ENCODE data around the gene RECQL5. TPM values are rescaled to one million over a fixed set of nuclear protein-coding genes. Genes with fewer than 3 reads are reported as not detected.

The RECQL5 gene
- total RNA-seq, 1 experiment from 2014 or later, result 71.3 TPM

DNA sequence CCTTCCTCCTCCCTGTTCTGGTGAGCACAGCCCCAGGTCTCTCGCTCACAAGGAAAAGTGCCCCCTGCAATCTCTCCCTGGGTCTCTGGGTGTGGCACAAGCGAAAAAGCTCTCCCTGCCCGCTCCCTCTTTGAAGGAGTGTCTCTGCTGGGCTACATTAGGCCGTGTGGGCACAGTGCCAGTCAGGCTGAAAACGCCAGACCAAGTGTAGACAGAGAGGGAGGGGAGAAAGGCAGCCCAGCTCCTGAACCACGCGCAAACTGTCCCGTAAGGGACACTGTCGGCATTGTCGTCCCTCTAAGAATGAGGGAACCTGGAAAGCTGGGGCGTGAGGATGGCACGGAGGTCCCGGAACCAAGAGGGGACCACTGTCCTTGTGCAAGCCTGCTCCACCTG lies 29.8 kb downstream of the RECQL5 start:
- no peaks in the 10 kb centered on the region for H3K27me3 Mint-ChIP-seq (ENCODE audit: unreplicated experiment)
- intact Hi-C loops (cut with micrococcal nuclease; ENCODE audit: unreplicated experiment), result no loop called here
- BruUV-seq (replicated peaks), result no TSS peak
- H3K9me3 Mint-ChIP-seq (ENCODE audit: low read depth, unreplicated experiment), result no peaks in the 10 kb centered on the region
- no peak for DNase-seq
- CTCF ChIA-PET, result interaction anchor here (0.9 to 1.3 kb wide), 2 partner anchors 9 to 15 kb away, joined by 3 to 5 read pairs; a partner anchor contains a TSS
- TF ChIP-seq, protein P1, sequence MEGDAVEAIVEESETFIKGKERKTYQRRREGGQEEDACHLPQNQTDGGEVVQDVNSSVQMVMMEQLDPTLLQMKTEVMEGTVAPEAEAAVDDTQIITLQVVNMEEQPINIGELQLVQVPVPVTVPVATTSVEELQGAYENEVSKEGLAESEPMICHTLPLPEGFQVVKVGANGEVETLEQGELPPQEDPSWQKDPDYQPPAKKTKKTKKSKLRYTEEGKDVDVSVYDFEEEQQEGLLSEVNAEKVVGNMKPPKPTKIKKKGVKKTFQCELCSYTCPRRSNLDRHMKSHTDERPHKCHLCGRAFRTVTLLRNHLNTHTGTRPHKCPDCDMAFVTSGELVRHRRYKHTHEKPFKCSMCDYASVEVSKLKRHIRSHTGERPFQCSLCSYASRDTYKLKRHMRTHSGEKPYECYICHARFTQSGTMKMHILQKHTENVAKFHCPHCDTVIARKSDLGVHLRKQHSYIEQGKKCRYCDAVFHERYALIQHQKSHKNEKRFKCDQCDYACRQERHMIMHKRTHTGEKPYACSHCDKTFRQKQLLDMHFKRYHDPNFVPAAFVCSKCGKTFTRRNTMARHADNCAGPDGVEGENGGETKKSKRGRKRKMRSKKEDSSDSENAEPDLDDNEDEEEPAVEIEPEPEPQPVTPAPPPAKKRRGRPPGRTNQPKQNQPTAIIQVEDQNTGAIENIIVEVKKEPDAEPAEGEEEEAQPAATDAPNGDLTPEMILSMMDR (IDR thresholded peaks at IDR 0.05; ENCODE audit: unreplicated experiment), result no peak
- no peak overlapping the region for H3K27ac Mint-ChIP-seq (ENCODE audit: unreplicated experiment)
- H3K4me1 Mint-ChIP-seq (ENCODE audit: low read depth, unreplicated experiment), result peaks cover 44% of the 10 kb centered on the region
- peaks cover 43% of the 10 kb centered on the region for H3K36me3 Mint-ChIP-seq (ENCODE audit: insufficient read depth, unreplicated experiment)
- H3K4me3 Mint-ChIP-seq (ENCODE audit: low read depth, unreplicated experiment), result no peak overlapping the region

DNA sequence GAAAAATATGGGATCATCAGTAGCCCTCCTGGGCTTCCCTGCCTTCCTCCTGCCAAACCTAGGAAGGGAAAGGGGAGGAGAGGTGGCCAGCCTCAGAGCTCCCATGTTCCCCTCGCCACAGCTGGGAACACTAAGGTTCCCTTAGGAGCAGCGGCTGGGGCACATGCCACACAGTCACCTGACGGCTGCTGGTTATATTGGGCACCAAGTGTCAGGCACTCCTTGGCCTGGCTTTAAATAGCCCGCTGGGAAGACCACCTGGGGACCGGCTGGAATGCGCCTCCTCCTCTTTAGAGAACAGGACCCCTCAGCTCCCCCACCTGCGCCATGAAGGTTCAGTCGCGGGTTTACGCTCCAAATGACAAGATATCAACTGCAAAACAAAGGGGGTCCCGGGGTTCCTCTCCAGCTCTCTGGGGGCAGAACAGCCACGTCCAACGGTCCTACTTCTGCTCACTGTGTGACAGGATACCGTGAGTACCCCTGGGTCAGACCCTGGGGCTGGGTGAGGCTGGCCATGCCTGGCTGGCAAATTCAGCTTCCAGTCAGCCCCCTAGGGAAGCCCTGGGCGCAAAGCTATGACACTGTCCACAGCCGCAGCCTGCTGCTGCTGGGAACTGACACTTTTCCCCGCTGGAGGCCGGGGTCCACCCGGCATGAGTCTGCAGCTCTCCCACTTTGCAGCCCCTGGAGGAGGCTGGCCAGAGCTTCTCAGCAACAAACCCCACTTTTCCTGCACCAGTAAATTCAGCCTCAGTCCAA lies 30.4 kb downstream of the RECQL5 start:
- no peak overlapping the region for H3K27ac Mint-ChIP-seq (ENCODE audit: unreplicated experiment)
- no peak for DNase-seq
- intact Hi-C loops (cut with micrococcal nuclease; ENCODE audit: unreplicated experiment), result no loop called here
- no TSS peak for BruUV-seq (replicated peaks)
- no peaks in the 10 kb centered on the region for H3K9me3 Mint-ChIP-seq (ENCODE audit: low read depth, unreplicated experiment)
- peaks cover 37% of the 10 kb centered on the region for H3K36me3 Mint-ChIP-seq (ENCODE audit: insufficient read depth, unreplicated experiment)
- peaks cover 38% of the 10 kb centered on the region for H3K4me1 Mint-ChIP-seq (ENCODE audit: low read depth, unreplicated experiment)
- TF ChIP-seq, protein P1 (IDR thresholded peaks at IDR 0.05; ENCODE audit: unreplicated experiment), result no peak
- CTCF ChIA-PET, result interaction anchor here (0.9 to 1.3 kb wide), 2 partner anchors 9 to 16 kb away, joined by 3 to 5 read pairs; a partner anchor contains a TSS
- H3K27me3 Mint-ChIP-seq (ENCODE audit: unreplicated experiment), result no peaks in the 10 kb centered on the region
- H3K4me3 Mint-ChIP-seq (ENCODE audit: low read depth, unreplicated experiment), result no peak overlapping the region

GRCh38 chr17:75635610-75636202 lies 31.2 kb downstream of the RECQL5 start:
- no peak for DNase-seq
- H3K4me1 Mint-ChIP-seq (ENCODE audit: low read depth, unreplicated experiment), result peaks cover 35% of the 10 kb centered on the region
- no peaks in the 10 kb centered on the region for H3K9me3 Mint-ChIP-seq (ENCODE audit: low read depth, unreplicated experiment)
- no TSS peak for BruUV-seq (replicated peaks)
- H3K27me3 Mint-ChIP-seq (ENCODE audit: unreplicated experiment), result no peaks in the 10 kb centered on the region
- no peak overlapping the region for H3K27ac Mint-ChIP-seq (ENCODE audit: unreplicated experiment)
- CTCF ChIA-PET, result interaction anchor here (1.1 to 1.3 kb wide), 2 partner anchors 10 to 11 kb away, joined by 5 to 7 read pairs; a partner anchor contains a TSS
- TF ChIP-seq, protein P1 (IDR thresholded peaks at IDR 0.05; ENCODE audit: unreplicated experiment), result no peak
- H3K36me3 Mint-ChIP-seq (ENCODE audit: insufficient read depth, unreplicated experiment), result peaks cover 43% of the 10 kb centered on the region
- intact Hi-C loops (cut with micrococcal nuclease; ENCODE audit: unreplicated experiment), result no loop called here
- H3K4me3 Mint-ChIP-seq (ENCODE audit: low read depth, unreplicated experiment), result no peak overlapping the region

GRCh38 chr17:75634754-75635609 lies 32.0 kb downstream of the RECQL5 start:
- Mint-ChIP-seq H3K4me1 (ENCODE audit: low read depth, unreplicated experiment) (peaks cover 29% of the 10 kb centered on the region), H3K4me3 (ENCODE audit: low read depth, unreplicated experiment) (no peak overlapping the region), H3K9me3 (ENCODE audit: low read depth, unreplicated experiment) (no peaks in the 10 kb centered on the region), H3K36me3 (ENCODE audit: insufficient read depth, unreplicated experiment) (peaks cover 40% of the 10 kb centered on the region), H3K27me3 (ENCODE audit: unreplicated experiment) (no peaks in the 10 kb centered on the region), H3K27ac (ENCODE audit: unreplicated experiment) (no peak overlapping the region)
- no TSS peak for BruUV-seq (replicated peaks)
- TF ChIP-seq, protein P1 (IDR thresholded peaks at IDR 0.05; ENCODE audit: unreplicated experiment), result no peak
- CTCF ChIA-PET, result interaction anchor here (1.1 to 2.6 kb wide), 2 partner anchors 11 to 18 kb away, joined by 7 to 26 read pairs; a partner anchor contains a TSS
- DNase-seq, result no peak
- intact Hi-C loops (cut with micrococcal nuclease; ENCODE audit: unreplicated experiment), result no loop called here
